Activated naive CD4-positive, alpha-beta T cell treated with Interleukin-2 at 50 U/mL for 16 hours (primary cell): ENCODE measurements around the gene GUCA2B.
A peak's percentile ranks its signal among the peaks of the same experiment; 100 is the strongest.

Experiments
- DNase-seq: peaks from one replicate; pipeline ENCODE4 v3.0.0-alpha.2; 2020

The GUCA2B gene

GRCh38 chr1:42168391-42168670 lies 15.1 kb downstream of the GUCA2B start:
- no peak for DNase-seq

- no peak for DNase-seq
Observed at GRCh38 chr1:42168763-42169162, 15.6 kb downstream of the GUCA2B start.

GRCh38 chr1:42170779-42171621 lies 17.8 kb downstream of the GUCA2B start:
- no peak for DNase-seq

- no peak for DNase-seq
Observed at GRCh38 chr1:42171679-42172266, 18.6 kb downstream of the GUCA2B start.

- DNase-seq: no peak
Observed at GRCh38 chr1:42172381-42173133, 19.3 kb downstream of the GUCA2B start.

- DNase-seq: peak; percentile 65
Observed at GRCh38 chr1:42173155-42173933, 20.1 kb downstream of the GUCA2B start.

GRCh38 chr1:42173961-42174735 lies 20.9 kb downstream of the GUCA2B start:
- DNase-seq: no peak

GRCh38 chr1:42175314-42176054 lies 22.3 kb downstream of the GUCA2B start:
- no peak for DNase-seq

GRCh38 chr1:42176902-42177519 lies 23.8 kb downstream of the GUCA2B start:
- no peak for DNase-seq

GRCh38 chr1:42177541-42177981 lies 24.4 kb downstream of the GUCA2B start:
- no peak for DNase-seq

- no peak for DNase-seq
Observed at GRCh38 chr1:42178249-42178648, 25.0 kb downstream of the GUCA2B start.

- no peak for DNase-seq
Observed at GRCh38 chr1:42179275-42179674, 26.1 kb downstream of the GUCA2B start.

- DNase-seq: no peak
Observed at GRCh38 chr1:42179900-42180329, 26.7 kb downstream of the GUCA2B start.

- DNase-seq: no peak
Observed at GRCh38 chr1:42181687-42182086, 28.5 kb downstream of the GUCA2B start.

GRCh38 chr1:42183210-42183956 lies 30.2 kb downstream of the GUCA2B start:
- no peak for DNase-seq

GRCh38 chr1:42183957-42184268 lies 30.7 kb downstream of the GUCA2B start:
- no peak for DNase-seq

GRCh38 chr1:42184616-42185015 lies 31.4 kb downstream of the GUCA2B start:
- DNase-seq: no peak

- no peak for DNase-seq
Observed at GRCh38 chr1:42186152-42186551, 32.9 kb downstream of the GUCA2B start.

- no peak for DNase-seq
Observed at GRCh38 chr1:42189931-42190853, 37.0 kb downstream of the GUCA2B start.
